ENCODE data around the gene DEK.

DNA sequence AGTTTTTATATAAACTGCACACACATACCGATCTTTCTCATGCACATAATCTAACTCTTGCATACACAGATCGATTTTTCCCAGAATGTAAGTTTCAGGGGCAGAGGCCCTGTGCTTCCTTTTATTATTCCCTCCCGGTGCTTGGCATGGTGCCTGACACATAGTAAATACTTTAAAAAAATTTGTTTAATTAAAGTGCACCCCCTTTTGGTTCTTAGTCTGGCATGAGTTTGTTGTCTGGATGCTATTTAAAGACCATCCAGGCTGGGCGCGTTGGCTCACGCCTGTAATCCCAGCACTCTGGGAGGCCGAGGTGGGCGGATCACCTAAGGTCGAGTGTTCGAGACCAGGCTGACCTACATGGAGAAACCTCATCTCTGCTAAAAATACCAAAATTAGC, 5.4 kb upstream of the DEK start:
- TF ChIP-seq CTCF (IDR thresholded peaks at IDR 0.05) (no peak), EZH2 (IDR thresholded peaks at IDR 0.05; ENCODE audit: borderline replicate concordance, insufficient read depth, low read depth, low read length, poor library complexity, severe bottlenecking) (no peak)
